Right ventricle myocardium inferior (tissue), 1 donor: ENCODE results near the gene PRKCA. TPM values are rescaled to one million over a fixed set of nuclear protein-coding genes. Genes with fewer than 3 reads are reported as not detected.

Source experiments
- ATAC-seq: fragments of 200-7000 bp; cut with Tn5 transposase; one replicate; pipeline ENCODE4 v1.9.1; 2020; ENCODE audit warnings: mild to moderate bottlenecking, moderate library complexity
- DNase-seq: peaks from one replicate; pipeline ENCODE4 v3.0.0; 2021; ENCODE audit errors: missing footprints
- intact Hi-C: fragments of 100-400 bp; cut with DNase I; formaldehyde crosslinking; loops from one replicate; pipeline ENCODE4 v1.11.0; 2022
- total RNA-seq: library from RNA; stranded (reverse); fragmentation: NEBNext Ultra II Directional; extraction: Animal tissue kit (Norgen Biotek cat#: 25700); gene quantifications from one replicate; pipeline ENCODE4 v1.2.1, GENCODE V29; 2021
- donor health status: DM: no; HTN: yes; CAD: no; lungs with severe emphysema.

The PRKCA gene
- total RNA-seq, 1 donor from 2014 or later, result 6.9 TPM

DNA sequence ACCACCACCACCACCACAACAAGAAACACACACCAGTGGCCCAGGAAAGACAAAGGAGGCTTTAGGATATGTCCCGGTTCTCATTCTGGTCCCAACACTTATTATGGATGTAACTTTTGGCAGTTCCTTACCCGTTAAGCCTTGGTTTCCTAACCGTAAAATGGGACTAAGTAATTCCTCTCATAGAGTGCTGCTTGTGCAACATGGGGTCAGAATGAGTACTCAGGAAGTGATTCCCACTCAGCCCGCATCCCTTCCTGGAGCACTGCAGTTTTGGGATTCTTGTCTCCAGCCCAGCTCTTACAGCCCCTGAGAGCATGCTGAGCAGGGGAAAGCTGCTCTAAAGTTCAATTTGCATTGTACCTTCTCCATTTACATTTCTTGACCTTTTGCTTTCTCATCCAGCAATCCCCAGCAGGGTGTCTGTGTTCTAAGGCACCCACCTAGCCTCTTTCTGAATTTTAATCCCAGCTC, 262.6 kb downstream of the PRKCA start:
- no peak for ATAC-seq
- no peak for DNase-seq
- intact Hi-C loops, result no loop called here

DNA sequence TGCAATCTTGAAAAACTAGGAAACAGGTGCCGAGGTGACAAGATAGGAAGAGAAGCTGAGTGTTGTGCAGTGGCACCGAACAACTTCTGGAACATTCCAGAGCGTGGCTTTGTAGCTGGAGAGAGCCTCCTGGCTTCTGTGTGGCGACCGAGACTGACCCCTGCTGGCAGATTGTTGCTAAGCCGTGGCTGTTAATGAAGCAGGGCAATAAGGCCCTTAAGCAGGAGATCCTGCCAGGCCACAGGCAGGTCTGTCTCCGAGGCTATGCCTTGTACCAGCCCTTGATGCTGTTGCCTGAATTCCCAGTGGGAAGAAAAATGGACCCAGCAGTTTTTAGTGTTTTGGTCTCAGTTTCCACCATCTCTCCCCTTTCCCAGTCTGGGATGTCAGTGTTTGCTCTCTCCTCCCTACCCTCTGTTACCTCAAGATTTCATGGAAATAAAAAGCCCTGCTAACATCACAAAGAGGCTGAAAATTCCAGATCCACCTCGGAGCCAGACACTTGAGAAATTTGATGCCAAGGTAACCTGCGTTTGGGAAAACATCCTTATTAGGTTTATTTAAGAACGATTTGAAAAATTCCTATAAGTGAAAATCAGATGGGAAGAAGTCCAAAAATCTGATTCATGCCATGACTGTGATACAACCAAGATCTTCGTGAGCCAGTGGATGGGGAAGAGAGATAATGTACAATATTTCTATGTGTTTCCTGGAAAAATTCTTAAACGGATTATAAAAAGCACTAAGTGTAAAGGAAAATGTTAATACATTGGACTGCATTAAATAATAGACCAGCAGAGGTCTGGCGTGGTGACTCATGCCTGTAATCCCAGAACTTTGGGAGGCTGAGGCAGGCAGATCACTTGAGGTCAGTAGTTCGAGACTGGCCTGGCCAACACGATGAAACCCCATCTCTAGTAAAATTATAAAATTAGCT, 265.1 kb downstream of the PRKCA start:
- ATAC-seq (peak; percentile 71), DNase-seq (peak; percentile 84)
- intact Hi-C loops, result loop anchor here (2.0 kb wide), 1 partner anchor 313 kb away; no protein-coding TSS in a partner anchor

DNA sequence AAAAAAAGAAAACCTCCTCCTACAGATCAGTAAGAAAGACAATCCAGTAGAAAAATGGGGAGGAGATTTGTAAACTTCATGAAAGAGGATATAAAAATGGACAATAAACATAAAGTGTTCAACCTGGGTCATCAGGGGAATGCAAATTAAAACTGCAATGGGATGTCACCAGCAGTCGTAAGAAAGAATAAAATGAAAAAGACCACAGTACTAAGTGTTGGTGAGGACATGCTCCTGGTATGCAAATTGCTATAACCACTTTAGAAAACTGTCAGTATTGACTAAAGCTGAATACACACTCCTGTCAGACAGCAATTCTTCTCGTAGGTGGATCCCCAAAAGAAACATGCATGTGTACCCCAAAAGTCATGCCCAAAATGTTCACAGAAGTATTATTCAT, 267.2 kb downstream of the PRKCA start:
- intact Hi-C loops, result no loop called here
- no peak for DNase-seq
- no peak for ATAC-seq

DNA sequence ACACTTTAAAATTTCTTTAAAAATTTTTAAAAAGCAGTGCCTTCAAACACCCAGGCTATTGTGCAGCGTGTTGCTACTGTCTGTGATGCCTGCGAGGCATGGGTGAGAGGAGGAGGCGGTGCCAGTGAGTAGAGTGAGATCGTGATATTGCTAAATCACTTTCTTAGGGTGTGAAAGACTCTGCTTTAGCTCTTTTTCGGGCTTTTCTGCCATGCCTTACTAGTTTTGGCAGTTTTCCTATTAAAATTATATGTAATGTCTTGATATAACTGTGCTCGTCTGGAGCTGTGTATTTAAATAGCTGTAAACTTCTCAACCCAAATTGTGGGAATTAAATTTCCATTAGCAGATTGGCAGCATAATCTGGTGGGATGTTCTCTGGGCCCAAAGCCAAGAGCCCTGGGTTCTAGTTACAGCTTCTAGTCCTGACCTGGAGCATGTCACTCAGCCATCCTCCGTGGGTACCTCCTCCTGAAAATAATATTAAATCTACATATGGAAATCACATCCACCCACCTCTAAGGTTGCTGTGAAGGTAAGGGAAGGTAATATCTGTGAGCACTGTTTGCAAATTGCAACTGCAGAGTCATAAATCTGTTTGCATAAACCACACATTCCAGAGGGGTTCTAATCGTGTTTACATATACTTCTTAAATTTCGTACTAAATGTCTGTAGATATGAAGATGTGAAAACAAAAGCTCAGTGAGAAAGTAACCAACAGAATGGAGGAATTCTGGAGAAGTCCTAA, 268.2 kb downstream of the PRKCA start:
- intact Hi-C loops, result no loop called here
- no peak for DNase-seq
- ATAC-seq, result no peak

DNA sequence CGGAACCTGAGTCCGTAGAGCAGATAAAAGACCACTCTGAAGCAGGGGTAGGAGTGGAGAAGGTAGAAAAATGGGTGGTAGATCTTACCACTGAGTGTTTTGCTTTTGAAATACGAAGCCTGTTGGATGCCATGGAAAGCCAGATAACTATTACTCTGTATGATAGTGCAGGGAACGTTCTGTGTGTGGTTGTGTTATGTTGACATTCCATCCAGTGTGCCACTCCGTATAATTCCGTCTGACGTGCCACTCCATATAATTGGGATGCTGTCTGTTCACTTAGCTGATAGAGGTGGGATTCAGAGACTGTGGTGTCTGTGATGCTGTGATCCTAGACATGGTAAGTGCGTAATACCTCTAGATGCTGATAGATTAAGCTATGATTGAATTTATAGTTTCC, 269.3 kb downstream of the PRKCA start:
- intact Hi-C loops, result no loop called here
- DNase-seq (no peak), ATAC-seq (no peak)

DNA sequence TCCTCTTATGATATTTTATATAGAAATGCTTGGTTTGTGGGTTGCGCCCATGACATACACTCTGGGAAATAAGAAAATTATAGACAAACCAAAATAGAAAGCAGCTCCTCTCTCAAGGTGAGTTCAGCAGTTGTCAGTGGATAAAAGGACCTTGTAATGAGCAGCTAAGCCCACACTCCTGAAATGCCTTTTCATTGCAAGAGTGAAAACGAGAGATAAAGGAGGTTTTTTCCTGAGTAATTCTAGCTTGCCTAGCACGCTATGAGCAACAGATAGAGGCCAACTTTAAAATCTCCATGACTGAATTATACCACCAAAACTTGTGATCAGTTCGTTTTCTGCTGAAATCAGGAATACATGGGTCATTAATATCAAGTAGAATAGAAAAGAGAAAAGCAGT, 270.7 kb downstream of the PRKCA start:
- no peak for ATAC-seq
- intact Hi-C loops, result no loop called here
- no peak for DNase-seq

DNA sequence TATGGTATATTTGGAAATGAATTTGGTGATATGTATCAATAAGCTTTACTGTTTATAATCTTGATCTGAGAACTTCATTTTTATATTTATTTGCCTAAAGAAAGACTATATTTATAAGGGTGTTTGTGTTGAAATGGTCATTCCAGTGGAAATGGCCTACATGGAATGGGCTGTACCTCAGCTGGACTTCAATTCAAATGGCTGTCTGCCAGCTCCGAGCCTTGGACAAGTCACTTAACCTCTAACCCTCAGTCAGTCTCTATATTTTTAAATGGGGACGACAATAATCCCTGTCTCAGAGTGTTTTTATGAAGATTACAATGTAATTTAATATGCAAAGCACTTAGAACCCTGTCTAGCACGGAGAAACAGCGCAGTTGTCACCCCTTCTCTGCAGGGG, 271.7 kb downstream of the PRKCA start:
- no peak for ATAC-seq
- DNase-seq, result no peak
- intact Hi-C loops, result no loop called here

DNA sequence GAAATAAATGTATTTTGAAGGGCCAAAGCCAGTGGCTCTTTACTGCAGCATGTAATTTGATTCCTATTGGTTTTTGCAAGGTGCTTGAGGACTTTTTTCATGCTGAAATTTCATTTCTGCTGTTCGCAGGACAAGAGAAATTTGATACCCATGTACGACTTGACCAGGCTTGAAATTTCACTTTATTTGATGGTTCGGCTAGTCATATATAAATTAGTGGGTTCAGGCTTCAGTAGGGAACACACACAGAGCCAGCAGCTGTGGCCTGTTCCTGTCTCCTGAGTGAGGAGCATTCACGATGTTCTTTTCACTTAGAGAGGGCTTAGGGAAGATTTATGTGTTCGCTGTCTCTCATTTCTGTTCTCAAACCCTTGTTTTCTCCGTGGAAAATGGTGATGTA, 274.1 kb downstream of the PRKCA start:
- DNase-seq, result no peak
- ATAC-seq, result no peak
- intact Hi-C loops, result no loop called here

DNA sequence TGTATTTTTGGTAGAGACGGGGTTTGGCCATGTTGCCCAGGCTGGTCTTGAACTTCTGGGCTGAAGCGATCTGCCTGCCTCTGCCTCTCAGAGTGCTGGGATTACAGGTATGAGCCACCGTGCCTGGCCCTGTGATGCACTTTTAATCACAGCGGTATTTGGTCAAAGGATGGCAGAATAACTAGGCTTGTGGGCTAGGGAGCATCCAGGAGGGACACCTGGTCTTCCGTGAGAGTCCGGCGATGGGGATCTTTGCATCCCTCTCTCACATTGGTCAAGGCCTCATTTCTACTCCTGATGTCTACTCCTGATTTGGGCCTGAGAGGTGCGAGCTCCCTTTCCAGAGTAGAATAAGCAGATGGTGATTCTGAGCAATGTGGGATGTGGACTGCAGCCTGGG, 274.6 kb downstream of the PRKCA start:
- DNase-seq (no peak), ATAC-seq (no peak)
- intact Hi-C loops, result no loop called here

DNA sequence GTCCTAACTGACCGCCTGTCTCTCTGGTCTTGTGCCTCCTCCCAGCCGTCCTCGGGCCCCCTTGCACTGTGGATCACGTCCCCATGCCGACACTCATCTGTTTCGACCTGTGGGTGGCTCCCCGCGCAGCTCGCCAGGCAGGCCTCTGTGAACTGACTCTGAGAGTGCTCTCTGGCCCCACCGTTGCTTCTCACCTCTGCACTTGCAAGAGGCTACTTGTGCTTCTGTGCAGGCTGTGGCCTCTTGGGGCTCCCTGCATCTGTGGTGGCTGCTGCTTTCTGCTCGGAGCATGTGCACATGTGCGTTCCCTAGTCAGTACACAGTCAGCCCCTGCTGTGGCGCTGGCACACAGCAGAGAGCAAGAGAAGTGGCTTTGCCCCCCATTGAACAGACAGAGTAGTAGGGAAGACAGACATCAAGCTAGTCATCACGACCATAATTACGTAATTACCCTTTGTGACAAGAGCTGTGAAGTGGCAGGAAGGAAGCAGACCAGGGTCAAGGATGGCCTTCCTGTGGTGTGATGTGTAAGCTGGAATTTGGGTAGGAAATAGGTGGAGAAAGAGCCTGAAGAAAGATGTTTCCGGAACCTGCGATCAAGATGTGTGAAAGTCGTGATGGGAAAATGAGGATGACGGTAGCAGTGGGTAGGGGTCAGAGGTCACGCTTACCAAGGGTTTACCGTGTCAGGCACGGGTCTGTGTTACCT, 276.5 kb downstream of the PRKCA start:
- intact Hi-C loops, result no loop called here
- DNase-seq (no peak), ATAC-seq (no peak)

DNA sequence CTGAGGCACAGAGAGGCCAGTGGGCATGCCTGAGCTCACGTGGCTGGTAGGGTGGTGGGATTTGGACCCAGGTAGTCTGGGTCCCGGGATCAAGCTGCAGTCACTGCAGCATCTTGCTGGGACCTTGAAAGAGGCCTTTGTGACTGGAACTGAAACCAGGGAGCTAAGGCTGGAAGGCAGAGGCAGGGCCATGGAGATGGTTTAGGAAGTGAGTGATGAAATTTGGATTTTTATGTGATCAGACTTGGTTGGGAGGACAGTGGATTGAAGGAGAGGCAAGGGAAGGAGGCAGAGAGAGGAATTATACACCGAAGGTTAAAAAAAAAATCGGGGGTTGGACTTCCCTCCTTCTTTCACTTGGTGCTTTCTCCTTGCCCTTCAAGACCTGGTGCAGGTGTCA, 277.1 kb downstream of the PRKCA start:
- intact Hi-C loops, result no loop called here
- no peak for DNase-seq
- no peak for ATAC-seq

DNA sequence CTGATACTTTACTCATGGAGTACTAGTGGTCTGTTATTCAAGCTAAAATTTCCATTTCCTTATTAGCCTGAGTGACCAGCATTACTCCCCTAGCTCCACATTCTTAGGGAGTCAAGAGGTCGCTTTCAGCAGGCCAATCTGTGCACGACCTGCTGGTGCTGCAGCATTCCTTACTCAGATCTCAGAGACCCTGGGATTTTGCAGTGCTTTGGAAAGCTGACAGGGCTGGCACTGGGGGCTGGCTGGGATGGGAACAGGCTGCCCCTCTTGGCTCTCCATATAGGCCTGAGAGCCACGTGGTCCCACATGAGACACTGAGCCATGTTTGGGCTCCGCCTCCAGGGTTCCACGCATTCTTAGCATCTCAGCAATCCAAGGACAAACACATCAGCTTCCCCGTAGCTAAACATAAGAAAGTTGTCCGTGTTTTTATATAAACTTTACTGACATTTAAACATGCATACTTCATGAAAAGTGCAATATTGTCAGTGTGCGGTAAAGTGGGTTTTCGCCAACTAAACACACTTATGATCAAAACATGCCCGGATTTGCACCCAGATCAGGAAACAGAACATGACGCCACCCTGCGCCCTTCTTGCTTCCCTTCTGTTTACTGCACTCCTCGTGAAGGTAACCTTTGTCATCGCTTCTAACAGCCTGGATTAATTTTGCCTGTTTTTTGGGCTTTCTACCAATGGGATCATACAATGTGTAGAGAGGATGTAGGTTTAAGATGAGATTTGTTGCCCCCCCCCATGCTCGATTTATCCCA, 278.0 kb downstream of the PRKCA start:
- ATAC-seq (peak; percentile 71), DNase-seq (no peak)
- intact Hi-C loops, result no loop called here

DNA sequence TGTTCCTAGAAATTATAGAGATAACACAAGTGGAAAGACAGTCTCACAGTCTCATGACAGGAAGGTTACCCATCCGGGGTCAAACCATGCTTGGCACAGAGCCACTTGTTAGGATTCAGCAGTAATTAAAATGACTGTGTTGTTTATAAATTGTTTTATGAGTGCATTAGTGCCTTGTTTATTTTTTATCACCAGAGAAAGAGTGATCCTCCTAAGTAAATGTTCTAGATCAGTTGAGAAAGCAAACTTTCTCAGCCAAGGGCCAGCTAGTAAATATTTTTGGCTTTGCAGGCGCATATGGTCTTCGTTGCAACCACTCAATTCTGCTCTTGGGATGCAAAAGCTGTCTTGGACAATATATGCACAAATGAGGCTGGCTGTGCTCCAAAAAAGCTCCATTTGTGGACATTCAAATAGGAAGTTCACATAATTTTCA, 278.6 kb downstream of the PRKCA start:
- intact Hi-C loops, result no loop called here
- ATAC-seq, result no peak
- no peak for DNase-seq

DNA sequence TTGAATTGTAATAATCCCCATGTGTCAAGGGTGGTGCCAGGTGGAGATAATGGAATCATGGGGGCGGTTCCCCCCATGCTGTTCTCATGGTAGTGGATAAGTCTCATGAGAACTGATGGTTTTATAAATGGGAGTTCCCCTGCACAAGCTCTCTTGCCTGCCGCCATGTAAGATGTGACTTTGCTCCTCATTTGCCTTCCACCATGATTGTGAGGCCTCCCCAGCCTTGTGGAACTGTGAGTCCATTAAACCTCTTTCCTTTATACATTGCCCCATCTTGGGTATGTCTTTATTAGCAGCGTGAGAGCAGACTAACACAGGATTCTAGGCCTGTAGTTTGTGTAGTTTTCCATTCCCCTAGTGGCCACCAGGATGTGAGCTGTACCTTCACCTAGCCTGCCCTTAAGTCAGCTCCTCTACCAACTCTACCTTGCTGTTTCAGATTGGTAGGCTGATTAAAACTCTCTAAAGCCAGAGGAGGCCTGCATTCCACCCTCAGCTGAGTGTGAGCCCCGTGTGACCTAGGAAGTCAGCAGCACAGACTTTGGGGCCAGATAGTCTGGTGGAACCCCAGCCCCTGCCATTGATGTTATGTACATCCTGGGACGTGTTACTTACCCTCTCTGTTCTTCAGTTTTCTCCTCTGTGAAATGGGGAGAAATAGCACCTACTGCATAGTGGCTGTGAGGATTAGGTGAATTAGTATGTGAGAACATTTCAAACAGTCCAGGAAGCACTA, 280.1 kb downstream of the PRKCA start:
- ATAC-seq (no peak), DNase-seq (no peak)
- intact Hi-C loops, result no loop called here

DNA sequence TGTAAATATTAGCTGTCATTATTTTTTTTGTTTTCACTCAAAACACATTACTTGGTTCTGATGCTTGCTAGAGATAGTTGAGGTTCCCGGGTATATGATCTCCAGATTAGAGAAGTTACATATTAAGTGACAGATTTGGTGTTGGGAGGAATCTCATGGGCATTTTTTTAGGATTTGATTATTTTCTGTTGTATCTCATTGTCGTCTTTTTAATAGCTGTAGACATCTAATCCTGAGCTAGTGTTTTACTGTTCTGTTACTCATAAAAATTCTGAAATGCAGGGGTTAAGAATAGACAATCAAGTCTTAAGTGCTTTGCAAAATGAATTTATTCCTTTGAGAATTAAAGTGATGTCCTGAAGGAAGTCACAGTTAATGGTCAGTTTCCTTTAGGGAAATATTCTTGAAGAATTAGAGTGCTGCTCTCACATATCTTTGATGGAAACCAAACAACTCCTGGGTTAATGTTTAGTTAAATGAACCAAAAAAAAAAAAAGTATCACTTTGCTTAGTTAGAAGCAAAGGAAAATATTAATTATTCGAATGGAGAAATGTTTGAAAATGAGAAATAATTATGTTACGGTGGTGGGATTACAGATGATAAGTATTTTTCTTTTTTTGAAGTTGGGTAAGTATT, 280.8 kb downstream of the PRKCA start:
- DNase-seq (no peak), ATAC-seq (no peak)
- intact Hi-C loops, result no loop called here

DNA sequence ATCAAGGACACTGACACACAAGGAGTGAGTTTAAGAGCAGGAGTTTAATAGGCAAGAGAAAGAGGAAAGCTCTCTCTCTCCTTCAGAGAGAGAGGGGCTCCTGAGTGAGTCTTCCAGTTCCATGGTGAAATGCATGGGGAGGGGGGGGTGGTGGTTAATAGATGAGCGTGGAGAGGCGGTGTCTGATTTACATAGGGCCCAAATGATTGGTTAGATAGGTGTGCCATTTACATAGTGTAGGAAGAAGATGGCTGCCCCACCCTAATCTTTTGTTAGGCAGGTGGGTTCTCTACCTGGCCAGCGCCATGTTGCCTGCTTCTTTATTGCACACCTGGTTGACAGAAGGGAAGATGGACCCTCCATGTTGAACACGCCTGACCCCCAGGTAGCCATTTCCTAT, 282.5 kb downstream of the PRKCA start:
- DNase-seq, result no peak
- intact Hi-C loops, result no loop called here
- no peak for ATAC-seq

DNA sequence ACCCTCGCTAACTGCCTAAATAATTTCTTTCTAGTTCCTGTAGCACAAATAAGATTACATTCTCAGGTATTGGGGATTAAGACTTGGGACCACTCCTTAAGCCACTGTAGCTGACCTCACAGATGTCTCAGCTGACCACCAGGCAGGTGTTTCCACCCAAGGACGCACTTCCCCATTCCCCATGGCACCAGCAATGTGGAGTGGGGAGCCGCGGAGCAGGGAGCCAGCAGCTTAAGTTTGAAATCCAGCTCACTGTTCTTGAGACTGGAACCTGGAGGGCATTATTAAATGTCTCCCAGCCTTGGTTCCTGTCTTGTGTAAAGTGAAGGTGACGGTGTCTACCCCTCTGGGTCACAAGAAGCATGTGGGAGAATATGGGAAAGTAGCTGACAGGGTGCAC, 283.1 kb downstream of the PRKCA start:
- intact Hi-C loops, result no loop called here
- DNase-seq, result no peak
- ATAC-seq, result no peak

DNA sequence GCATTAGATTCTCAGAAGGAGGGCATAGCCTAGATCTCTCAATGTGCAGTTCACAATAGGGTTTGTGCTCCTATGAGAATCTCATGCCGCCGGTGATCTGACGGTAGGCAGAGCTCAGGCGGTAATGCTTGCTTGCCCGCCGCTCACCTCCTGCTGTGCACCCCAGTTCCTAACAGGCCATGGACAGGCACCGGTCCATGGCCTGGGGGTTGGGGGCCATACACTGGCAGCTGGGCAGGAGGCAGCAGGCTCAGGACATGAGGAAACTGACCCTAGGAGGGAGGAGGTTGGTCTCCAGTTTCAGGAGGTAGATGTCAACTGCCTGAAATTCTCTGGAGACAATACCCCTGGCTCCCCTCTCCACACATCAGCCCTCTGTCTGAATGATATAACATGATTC, 287.5 kb downstream of the PRKCA start:
- intact Hi-C loops, result no loop called here
- ATAC-seq (no peak), DNase-seq (no peak)
